Measurements from ENCODE around the gene PRSS33.

Gene PRSS33

GRCh38 chr16:2777231-2777902, 10.0 kb downstream of the PRSS33 start, which contains the start of gene ELOB:
Gene ELOB, minus strand, starts transcription at chr16:2777280. Its CDS starts 41 bp downstream, at chr16:2777239.
- Histone ChIP-seq H3K36me3 (ENCODE audit: control insufficient read depth, insufficient read depth, low read length) (peaks cover 14% of the 10 kb centered on the region), H3K27me3 (replicated peaks; ENCODE audit: control insufficient read depth, insufficient read depth, low read length) (no peaks in the 10 kb centered on the region), H3K4me3 (replicated peaks; ENCODE audit: low read depth, low read length) (peak within 1 kb of the TSS; percentile 97)
- peak; percentile 92 for DNase-seq (ENCODE audit: extremely low read depth, insufficient read length)
- no peak for TF ChIP-seq CTCF (IDR thresholded peaks at IDR 0.05; ENCODE audit: insufficient read depth, low read length, poor library complexity, severe bottlenecking)

- H3K36me3 ChIP-seq (ENCODE audit: control insufficient read depth, insufficient read depth, low read length), result peaks cover 19% of the 10 kb centered on the region
- no peak for TF ChIP-seq CTCF (IDR thresholded peaks at IDR 0.05; ENCODE audit: insufficient read depth, low read length, poor library complexity, severe bottlenecking)
These were observed 10.7 kb downstream of the PRSS33 start for GRCh38 chr16:2776500-2777139.

GRCh38 chr16:2775765-2776499, 11.4 kb downstream of the PRSS33 start:
- peaks cover 24% of the 10 kb centered on the region for H3K36me3 ChIP-seq (ENCODE audit: control insufficient read depth, insufficient read depth, low read length)
- DNase-seq (ENCODE audit: extremely low read depth, insufficient read length), result no peak
- no peak for TF ChIP-seq CTCF (IDR thresholded peaks at IDR 0.05; ENCODE audit: insufficient read depth, low read length, poor library complexity, severe bottlenecking)
- peak overlapping the region; percentile 77 for H3K4me3 ChIP-seq (replicated peaks; ENCODE audit: low read depth, low read length)
- no peaks in the 10 kb centered on the region for H3K27me3 ChIP-seq (replicated peaks; ENCODE audit: control insufficient read depth, insufficient read depth, low read length)

More at GRCh38 chr16:2776500-2777139, 10.7 kb downstream of the PRSS33 start:
- H3K4me3 ChIP-seq (replicated peaks; ENCODE audit: low read depth, low read length), result peak overlapping the region; percentile 77
- no peaks in the 10 kb centered on the region for H3K27me3 ChIP-seq (replicated peaks; ENCODE audit: control insufficient read depth, insufficient read depth, low read length)
- DNase-seq (ENCODE audit: extremely low read depth, insufficient read length), result peak; percentile 63

- no peak for DNase-seq (ENCODE audit: extremely low read depth, insufficient read length)
- TF ChIP-seq CTCF (IDR thresholded peaks at IDR 0.05; ENCODE audit: insufficient read depth, low read length, poor library complexity, severe bottlenecking), result no peak
- H3K4me3 ChIP-seq (replicated peaks; ENCODE audit: low read depth, low read length), result no peak overlapping the region
These were observed 12.1 kb downstream of the PRSS33 start for GRCh38 chr16:2775131-2775716.

GRCh38 chr16:2774161-2774891, 13.0 kb downstream of the PRSS33 start:
- peaks cover 37% of the 10 kb centered on the region for H3K36me3 ChIP-seq (ENCODE audit: control insufficient read depth, insufficient read depth, low read length)
- no peak for TF ChIP-seq CTCF (IDR thresholded peaks at IDR 0.05; ENCODE audit: insufficient read depth, low read length, poor library complexity, severe bottlenecking)

More at GRCh38 chr16:2775131-2775716, 12.1 kb downstream of the PRSS33 start:
- Histone ChIP-seq H3K27me3 (replicated peaks; ENCODE audit: control insufficient read depth, insufficient read depth, low read length) (no peaks in the 10 kb centered on the region), H3K36me3 (ENCODE audit: control insufficient read depth, insufficient read depth, low read length) (peaks cover 29% of the 10 kb centered on the region)

More at GRCh38 chr16:2774161-2774891, 13.0 kb downstream of the PRSS33 start:
- Histone ChIP-seq H3K4me3 (replicated peaks; ENCODE audit: low read depth, low read length) (no peak overlapping the region), H3K27me3 (replicated peaks; ENCODE audit: control insufficient read depth, insufficient read depth, low read length) (no peaks in the 10 kb centered on the region)
- DNase-seq (ENCODE audit: extremely low read depth, insufficient read length), result no peak

All from GM06990 (cell line).